ENCODE results near the gene RPL37A. TPM values are rescaled to one million over a fixed set of nuclear protein-coding genes. Genes with fewer than 3 reads are reported as not detected.

RPL37A gene
- total RNA-seq (2011; cell fraction: chromatin; rRNA removed; ENCODE audit: low replicate concordance): 189 and 251 TPM in 2 replicates
- 470 and 540 TPM in 2 replicates for total RNA-seq (2011; cell fraction: nucleolus; rRNA removed)
- total RNA-seq (2011; cell fraction: nucleoplasm; rRNA removed): 645 and 1,259 TPM in 2 replicates
- 1,954 and 2,610 TPM in 2 replicates for total RNA-seq (2014; rRNA removed)
- total RNA-seq (2014; rRNA removed; fragmentation: Illumina TruSeq; extraction: Trizol): 2,970 and 2,991 TPM in 2 replicates
- total RNA-seq (2015; rRNA removed; fragmentation: Illumina TruSeq; extraction: Trizol): 3,128 and 3,349 TPM in 2 replicates
- total RNA-seq (2021): 2,073 and 2,273 TPM in 2 replicates
- 2,373 and 2,467 TPM in 2 replicates for polyA plus RNA-seq (2011; rRNA removed)
- polyA plus RNA-seq (2011; cell fraction: cytosol; rRNA removed): 982 and 1,470 TPM in 2 replicates
- 1,025 and 1,886 TPM in 2 replicates for polyA plus RNA-seq (2011; cell fraction: nucleus; rRNA removed)
- 3,284 and 4,946 TPM in 2 replicates for polyA plus RNA-seq (2012)
- 2,856 and 3,318 TPM in 2 replicates for polyA plus RNA-seq (2014; fragmentation: Illumina TruSeq; extraction: Trizol)
- 1,000 to 10,000 TPM; 2,078 to 2,436 TPM for polyA plus RNA-seq (2014; fragmentation: Nextera tagmentation; extraction: Ambion mirVana)
- polyA plus RNA-seq (2014; rRNA removed): 1,938 and 2,430 TPM in 2 replicates
- 655 and 700 TPM in 2 replicates for polyA minus RNA-seq (2011; rRNA and poly(A)+ RNA removed)
- polyA minus RNA-seq (2011; cell fraction: cytosol; rRNA and poly(A)+ RNA removed): 685 and 976 TPM in 2 replicates
- polyA minus RNA-seq (2011; cell fraction: nucleus; rRNA and poly(A)+ RNA removed): 201 and 409 TPM in 2 replicates
- percentile 88 among the genes with signal in this experiment for Bru-seq, nascent RNA
- BruChase-seq, experiment 1, labeled RNA remaining after a 2-hour chase: percentile 90 among the genes with signal in this experiment
- percentile 94 among the genes with signal in this experiment for BruChase-seq, experiment 2, labeled RNA remaining after a 6-hour chase
- long read RNA-seq, experiment 1, transcript RPL37A-210 (4 exons, 3,647 nt): major isoform, 615 of 1,680 reads
- long read RNA-seq, experiment 1, transcript RPL37A-201 (3 exons, 742 nt): minor isoform, 180 of 1,680 reads
- long read RNA-seq, experiment 1, partial matches to known transcripts: 872 of 1,680 reads
- long read RNA-seq, experiment 1, other reads (novel, unspliced or antisense): 8 of 1,680 reads
- long read RNA-seq, experiment 2, transcript RPL37A-201 (3 exons, 742 nt): minor isoform, 695 of 2,038 reads
- long read RNA-seq, experiment 2, transcript RPL37A-210 (4 exons, 3,647 nt): major isoform, 1,235 of 2,038 reads
- long read RNA-seq, experiment 2, partial matches to known transcripts: 48 of 2,038 reads
- long read RNA-seq, experiment 2, other reads (novel, unspliced or antisense): 53 of 2,038 reads
- long read RNA-seq, experiment 3, transcript RPL37A-201 (3 exons, 742 nt): minor isoform, 139 of 1,716 reads
- long read RNA-seq, experiment 3, transcript RPL37A-210 (4 exons, 3,647 nt): major isoform, 1,555 of 1,716 reads
- long read RNA-seq, experiment 3, partial matches to known transcripts: 3 of 1,716 reads
- long read RNA-seq, experiment 3, other reads (novel, unspliced or antisense): 16 of 1,716 reads

DNA sequence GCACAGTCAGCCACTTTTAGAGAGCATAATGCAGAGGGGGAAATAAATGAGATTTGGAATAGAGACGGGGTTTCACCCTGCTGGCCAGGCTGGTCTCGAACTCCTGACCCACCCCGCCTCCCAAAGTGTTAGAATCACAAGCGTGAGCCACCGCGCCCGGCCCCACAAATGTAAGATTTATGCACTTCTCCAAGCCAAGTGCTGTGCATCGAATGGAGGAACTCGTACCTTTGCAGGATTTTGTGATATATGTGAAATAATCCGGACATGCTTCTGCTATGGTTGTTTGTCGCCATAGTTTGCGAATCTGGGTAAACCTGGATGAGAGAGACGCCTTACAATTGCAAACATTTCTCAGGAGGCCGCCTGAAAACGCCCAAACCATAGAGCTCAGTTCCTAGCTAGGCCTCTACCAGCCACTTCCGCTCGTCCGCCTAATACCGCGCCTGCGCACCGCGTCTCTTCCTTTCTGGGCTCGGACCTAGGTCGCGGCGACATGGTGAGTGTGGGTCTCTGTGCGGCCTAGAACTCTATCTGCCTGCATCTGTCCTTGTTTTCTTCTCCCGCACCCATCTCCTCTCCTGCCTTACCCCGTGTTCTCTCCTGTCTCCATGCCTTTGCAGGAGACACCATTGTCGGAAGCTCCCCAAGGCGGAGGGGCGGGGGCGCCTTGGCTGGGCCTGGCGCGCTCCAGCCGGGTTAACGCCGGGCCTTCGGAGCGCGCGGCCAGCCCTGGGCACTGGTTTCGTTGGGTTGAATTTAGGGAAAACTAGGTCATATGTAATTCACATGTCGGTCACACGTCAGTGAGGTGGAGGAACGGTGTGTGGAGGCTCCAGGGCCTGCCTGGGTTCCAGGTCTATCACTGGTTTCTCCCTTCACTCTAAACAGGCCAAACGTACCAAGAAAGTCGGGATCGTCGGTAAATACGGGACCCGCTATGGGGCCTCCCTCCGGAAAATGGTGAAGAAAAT, at the start of gene RPL37A:
TSS of gene RPL37A (plus strand) at position 466 of the 974 bp plus-strand sequence. CDS start at position 497, 31 bp downstream.
- H3K9me3 ChIP-seq (replicated peaks; ENCODE audit: control insufficient read depth, insufficient read depth, low read depth, low read length): no peaks in the 10 kb centered on the region
- peak within 1 kb of the TSS; percentile 86 for H3K27ac ChIP-seq (ENCODE audit: extremely low read depth, low read depth, low read length)
- peak within 1 kb of the TSS; percentile 95 to 97 for H3K9ac ChIP-seq (ENCODE audit: insufficient read depth in 1 of 2, low read depth in 2 of 2, low read length in 2 of 2)
- in situ Hi-C loops (cut with MboI): no loop called here
- H3K79me2 ChIP-seq (ENCODE audit: control insufficient read depth, insufficient read depth, low read length): peaks cover 63% of the 10 kb centered on the region
- under 1% methylated on average over 43 of the region's 54 CpGs for WGBS (ENCODE audit: insufficient coverage, low coverage, missing lambda C conversion rate)
- FAIRE-seq: peak; percentile 90
- H3K27me3 ChIP-seq (ENCODE audit: control insufficient read depth in 2 of 2, insufficient read depth in 2 of 2, low read length in 2 of 2): no peaks in the 10 kb centered on the region
- H3K4me1 ChIP-seq (replicated peaks in 1 of 2; ENCODE audit: control insufficient read depth in 2 of 2, insufficient read depth in 2 of 2, low read length in 2 of 2): peaks cover 0 to 2% of the 10 kb centered on the region in 2 experiments; a peak in 3 of 5 replicates
- peaks cover 30% of the 10 kb centered on the region for H4K20me1 ChIP-seq (replicated peaks; ENCODE audit: control insufficient read depth, insufficient read depth, low read length)
- ChIA-PET CTCF (ENCODE audit: low intra/inter-chr PET ratio) (no interaction called here), POLR2A (interaction anchor here (0.6 to 2.5 kb wide), 16 partner anchors 8 to 1329 kb away, joined by 3 to 18 read pairs (median 3); no protein-coding TSS in a partner anchor)
- intact Hi-C loops (cut with micrococcal nuclease): loop anchor here (2.0 kb wide), 1 partner anchor 82 kb away; no protein-coding TSS in a partner anchor
- peak within 1 kb of the TSS; percentile 95 for H3K4me2 ChIP-seq (ENCODE audit: insufficient read depth, low read length)
- peak; percentile 89 for ATAC-seq
- peak within 1 kb of the TSS; percentile 83 for H3K4me3 ChIP-seq
- peaks cover 48% of the 10 kb centered on the region for H3K36me3 ChIP-seq (ENCODE audit: control insufficient read depth, insufficient read depth, low read length)
- peak within 1 kb of the TSS; percentile 90 for H2AFZ ChIP-seq (ENCODE audit: low read depth, low read length)
- DNase-seq (ENCODE audit: extremely low read depth in 1 of 4, low spot score in 3 of 4): peak; percentile 85 to 95 (median 88)
- H3K9me1 ChIP-seq (ENCODE audit: control insufficient read depth, insufficient read depth, low read length): peaks cover 6% of the 10 kb centered on the region
- BruUV-seq (replicated peaks): TSS peak; percentile 66
- TF ChIP-seq, protein P1, sequence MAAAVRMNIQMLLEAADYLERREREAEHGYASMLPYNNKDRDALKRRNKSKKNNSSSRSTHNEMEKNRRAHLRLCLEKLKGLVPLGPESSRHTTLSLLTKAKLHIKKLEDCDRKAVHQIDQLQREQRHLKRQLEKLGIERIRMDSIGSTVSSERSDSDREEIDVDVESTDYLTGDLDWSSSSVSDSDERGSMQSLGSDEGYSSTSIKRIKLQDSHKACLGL (CRISPR knock-in tag; IDR thresholded peaks at IDR 0.05; ENCODE audit: borderline replicate concordance, poor library complexity, severe bottlenecking): no peak
- no peak for TF ChIP-seq TCFL5 (CRISPR knock-in tag; conservative IDR thresholded peaks at IDR 0.05)
- peak; percentile 89 for TF ChIP-seq BRD4 (IDR thresholded peaks at IDR 0.05)
- TF ChIP-seq NR2F6 (CRISPR knock-in tag; IDR thresholded peaks at IDR 0.05): no peak
- peak; percentile 96 for TF ChIP-seq MYC (IDR thresholded peaks at IDR 0.05; ENCODE audit: low read depth, low read length)
- TF ChIP-seq MYC (CRISPR knock-in tag; IDR thresholded peaks at IDR 0.05; ENCODE audit: borderline replicate concordance, low read depth): no peak; the same call in 1 of the 2 replicates
- TF ChIP-seq MCM3 (IDR thresholded peaks at IDR 0.05): no peak
- no peak for TF ChIP-seq NELFE (IDR thresholded peaks at IDR 0.05; ENCODE audit: insufficient read depth, insufficient read length)
- no peak for TF ChIP-seq COPS2 (conservative IDR thresholded peaks at IDR 0.05)
- TF ChIP-seq SMAD1 (IDR thresholded peaks at IDR 0.05; ENCODE audit: low read depth, low read length, partially characterized antibody): peak; percentile 61
- no peak; a peak in 1 of 3 replicates for TF ChIP-seq CBX3 (IDR thresholded peaks at IDR 0.05; ENCODE audit: borderline replicate concordance in 1 of 2, low read length in 2 of 2)
- no peak for TF ChIP-seq MCM7 (IDR thresholded peaks at IDR 0.05)
- TF ChIP-seq ZNF140 (CRISPR knock-in tag; IDR thresholded peaks at IDR 0.05): no peak
- TF ChIP-seq, protein P2, sequence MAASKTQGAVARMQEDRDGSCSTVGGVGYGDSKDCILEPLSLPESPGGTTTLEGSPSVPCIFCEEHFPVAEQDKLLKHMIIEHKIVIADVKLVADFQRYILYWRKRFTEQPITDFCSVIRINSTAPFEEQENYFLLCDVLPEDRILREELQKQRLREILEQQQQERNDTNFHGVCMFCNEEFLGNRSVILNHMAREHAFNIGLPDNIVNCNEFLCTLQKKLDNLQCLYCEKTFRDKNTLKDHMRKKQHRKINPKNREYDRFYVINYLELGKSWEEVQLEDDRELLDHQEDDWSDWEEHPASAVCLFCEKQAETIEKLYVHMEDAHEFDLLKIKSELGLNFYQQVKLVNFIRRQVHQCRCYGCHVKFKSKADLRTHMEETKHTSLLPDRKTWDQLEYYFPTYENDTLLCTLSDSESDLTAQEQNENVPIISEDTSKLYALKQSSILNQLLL (CRISPR knock-in tag; IDR thresholded peaks at IDR 0.05; ENCODE audit: borderline replicate concordance): no peak
